Right atrium auricular region (tissue), 2 donors: ENCODE data around the gene MAS1L. TPM values are rescaled to one million over a fixed set of nuclear protein-coding genes. Genes with fewer than 3 reads are reported as not detected.

Experiments used
- DNase-seq: peaks from one replicate; pipeline ENCODE4 v3.0.0-alpha.2; 2019; ENCODE audit warnings: low spot score
- H3K27ac ChIP-seq, 2 donors: fragments of 200-600 bp; sonication (generic); 1 replicate in 1 of 2; 2 replicates in 1 of 2; pipeline ENCODE4 v1.5.1; 2016 to 2019
- H3K27me3 ChIP-seq, 2 donors: fragments of 200-600 bp; sonication (generic); one replicate each; pipeline versions ENCODE4 v1.5.1 to v1.6.0; 2017 to 2019
- H3K36me3 ChIP-seq: fragments of 200-600 bp; sonication (generic); one replicate; pipeline ENCODE4 v1.5.1; 2016
- H3K4me1 ChIP-seq, 2 donors: fragments of 200-600 bp; sonication (generic); one replicate each; pipeline versions ENCODE4 v1.5.1 to v1.6.0; 2017 to 2019
- H3K4me3 ChIP-seq, 2 donors: fragments of 200-600 bp; sonication (generic); 1 replicate in 1 of 2; 2 replicates in 1 of 2; pipeline ENCODE4 v1.5.1; 2017 to 2019; ENCODE audit warnings: mild to moderate bottlenecking in 1 of 2, moderate library complexity in 1 of 2
- H3K9me3 ChIP-seq, 2 donors: fragments of 200-600 bp; sonication (generic); one replicate each; pipeline ENCODE4 v1.5.1; 2019
- total RNA-seq, 2 donors: library from RNA; depleted of rRNA; stranded (reverse); fragments of >200 nt; gene quantifications; one replicate each; pipeline ENCODE4 v1.1.0, GENCODE V29; 2016
- TF ChIP-seq, protein P1 (sequence below), 2 donors: fragments of 200-600 bp; sonication (generic); IDR thresholded peaks; one replicate each; pipeline ENCODE4 v1.5.1; 2019; ENCODE audit warnings: antibody characterized with exemption in 2 of 2

The MAS1L gene
- total RNA-seq, 2 donors from 2014 or later, result not detected

GRCh38 chr6:29505808-29506207 is 18.1 kb upstream of the MAS1L start:
- no peaks in the 10 kb centered on the region for H3K27me3 ChIP-seq
- TF ChIP-seq, protein P1, sequence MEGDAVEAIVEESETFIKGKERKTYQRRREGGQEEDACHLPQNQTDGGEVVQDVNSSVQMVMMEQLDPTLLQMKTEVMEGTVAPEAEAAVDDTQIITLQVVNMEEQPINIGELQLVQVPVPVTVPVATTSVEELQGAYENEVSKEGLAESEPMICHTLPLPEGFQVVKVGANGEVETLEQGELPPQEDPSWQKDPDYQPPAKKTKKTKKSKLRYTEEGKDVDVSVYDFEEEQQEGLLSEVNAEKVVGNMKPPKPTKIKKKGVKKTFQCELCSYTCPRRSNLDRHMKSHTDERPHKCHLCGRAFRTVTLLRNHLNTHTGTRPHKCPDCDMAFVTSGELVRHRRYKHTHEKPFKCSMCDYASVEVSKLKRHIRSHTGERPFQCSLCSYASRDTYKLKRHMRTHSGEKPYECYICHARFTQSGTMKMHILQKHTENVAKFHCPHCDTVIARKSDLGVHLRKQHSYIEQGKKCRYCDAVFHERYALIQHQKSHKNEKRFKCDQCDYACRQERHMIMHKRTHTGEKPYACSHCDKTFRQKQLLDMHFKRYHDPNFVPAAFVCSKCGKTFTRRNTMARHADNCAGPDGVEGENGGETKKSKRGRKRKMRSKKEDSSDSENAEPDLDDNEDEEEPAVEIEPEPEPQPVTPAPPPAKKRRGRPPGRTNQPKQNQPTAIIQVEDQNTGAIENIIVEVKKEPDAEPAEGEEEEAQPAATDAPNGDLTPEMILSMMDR (IDR thresholded peaks at IDR 0.05), result no peak

GRCh38 chr6:29504961-29505360 is 17.2 kb upstream of the MAS1L start:
- TF ChIP-seq, protein P1 (IDR thresholded peaks at IDR 0.05), result no peak
- no peaks in the 10 kb centered on the region for H3K4me1 ChIP-seq
- no peak overlapping the region for H3K4me3 ChIP-seq
- DNase-seq, result peak; percentile 42
- no peaks in the 10 kb centered on the region for H3K36me3 ChIP-seq
- H3K27ac ChIP-seq, result no peak overlapping the region
- no peaks in the 10 kb centered on the region for H3K9me3 ChIP-seq
- H3K27me3 ChIP-seq, result no peaks in the 10 kb centered on the region

More at GRCh38 chr6:29505808-29506207, 18.1 kb upstream of the MAS1L start:
- Histone ChIP-seq H3K36me3 (no peaks in the 10 kb centered on the region), H3K4me1 (no peaks in the 10 kb centered on the region), H3K9me3 (no peaks in the 10 kb centered on the region), H3K27ac (no peak overlapping the region), H3K4me3 (no peak overlapping the region)
- DNase-seq, result peak; percentile 40

DNA sequence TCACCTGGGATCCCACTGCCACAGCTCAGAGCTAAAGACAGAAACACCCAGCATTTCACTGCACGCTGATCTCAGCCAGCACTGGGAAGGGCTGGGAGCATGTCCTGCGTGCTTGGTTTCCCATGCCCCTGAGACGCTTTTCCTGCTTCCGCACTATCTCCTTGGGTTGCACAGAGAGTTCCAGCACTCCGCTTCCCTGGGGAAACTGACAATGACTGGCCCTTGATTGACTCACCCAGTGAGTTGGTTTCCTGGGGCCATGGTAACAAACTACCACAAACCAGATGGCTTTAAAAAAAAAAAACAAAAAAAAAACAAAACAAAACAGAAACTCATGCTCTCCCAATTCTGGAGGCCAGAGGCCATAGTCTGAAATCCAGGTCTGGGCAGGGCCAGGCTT is 14.8 kb upstream of the MAS1L start:
- Histone ChIP-seq H3K4me1 (no peaks in the 10 kb centered on the region), H3K36me3 (no peaks in the 10 kb centered on the region), H3K4me3 (no peak overlapping the region), H3K27me3 (no peaks in the 10 kb centered on the region), H3K27ac (no peak overlapping the region), H3K9me3 (no peaks in the 10 kb centered on the region)
- DNase-seq, result no peak
- TF ChIP-seq, protein P1 (IDR thresholded peaks at IDR 0.05), result no peak

- no peaks in the 10 kb centered on the region for H3K4me1 ChIP-seq
- no peak overlapping the region for H3K4me3 ChIP-seq
- no peaks in the 10 kb centered on the region for H3K9me3 ChIP-seq
- no peaks in the 10 kb centered on the region for H3K27me3 ChIP-seq
- DNase-seq, result peak; percentile 48
- TF ChIP-seq, protein P1 (IDR thresholded peaks at IDR 0.05), result no peak
- H3K27ac ChIP-seq, result no peak overlapping the region
- no peaks in the 10 kb centered on the region for H3K36me3 ChIP-seq
These were observed 14.4 kb upstream of the MAS1L start for GRCh38 chr6:29502181-29502580.

- TF ChIP-seq, protein P1 (IDR thresholded peaks at IDR 0.05), result no peak
- Histone ChIP-seq H3K36me3 (no peaks in the 10 kb centered on the region), H3K9me3 (no peaks in the 10 kb centered on the region), H3K27me3 (no peaks in the 10 kb centered on the region), H3K4me3 (no peak overlapping the region), H3K4me1 (no peaks in the 10 kb centered on the region), H3K27ac (no peak overlapping the region)
- DNase-seq, result peak; percentile 4
These were observed 13.3 kb upstream of the MAS1L start for GRCh38 chr6:29501106-29501505.

GRCh38 chr6:29500594-29500993 is 12.8 kb upstream of the MAS1L start:
- peak; percentile 34 for DNase-seq

More at GRCh38 chr6:29500594-29500993, 12.8 kb upstream of the MAS1L start:
- Histone ChIP-seq H3K27me3 (no peaks in the 10 kb centered on the region), H3K27ac (no peak overlapping the region), H3K9me3 (no peaks in the 10 kb centered on the region), H3K4me3 (no peak overlapping the region), H3K4me1 (no peaks in the 10 kb centered on the region), H3K36me3 (no peaks in the 10 kb centered on the region)
- TF ChIP-seq, protein P1 (IDR thresholded peaks at IDR 0.05), result no peak
